Measurements from ENCODE around the gene IL12A.

IL12A gene

DNA sequence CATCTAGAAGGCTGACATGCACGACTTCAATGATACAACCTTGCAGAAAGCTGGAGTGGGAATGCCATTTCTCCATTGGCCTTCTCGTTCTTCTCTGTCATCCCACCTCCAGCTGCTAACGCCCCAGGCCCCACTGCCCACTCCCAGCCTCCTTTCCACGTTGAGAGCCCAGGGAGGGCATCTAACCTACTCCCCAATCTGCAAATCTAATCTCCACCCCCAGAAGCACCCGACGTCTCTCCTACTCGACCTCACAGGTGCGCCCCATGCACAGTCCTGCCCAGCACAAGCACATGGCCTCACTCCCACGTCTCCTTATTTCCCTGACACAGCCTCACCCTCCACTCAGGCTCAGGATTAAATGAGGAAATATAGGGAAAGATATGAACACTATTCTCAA lies 33.4 kb downstream of the IL12A start:
- TF ChIP-seq CTCF (IDR thresholded peaks at IDR 0.05; ENCODE audit: low read depth, low read length): no peak
- TF ChIP-seq MAX (IDR thresholded peaks at IDR 0.05; ENCODE audit: low read depth, low read length): no peak
- DNase-seq (ENCODE audit: low read depth): no peak
- no peak overlapping the region for H3K4me3 ChIP-seq (ENCODE audit: low read depth, low read length)

DNA sequence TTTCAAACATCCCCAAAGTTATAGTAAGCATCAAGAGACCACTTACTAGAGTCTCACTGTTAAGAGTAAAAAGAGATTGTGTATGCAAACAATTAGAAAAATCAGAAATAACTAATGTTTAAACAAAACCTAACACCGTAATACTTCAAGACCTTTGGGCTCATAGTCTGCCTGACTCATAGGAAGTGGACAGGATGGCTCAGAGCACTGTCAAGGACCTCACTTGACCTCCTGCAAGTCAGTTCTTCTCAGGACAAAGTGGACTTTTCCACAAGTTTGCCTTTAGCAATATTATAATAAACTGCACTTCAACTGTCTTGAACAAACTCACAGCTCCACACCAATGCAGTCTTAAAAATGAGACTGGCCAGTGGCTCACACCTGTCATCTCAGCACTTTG lies 34.8 kb downstream of the IL12A start:
- no peak overlapping the region for H3K4me3 ChIP-seq (ENCODE audit: low read depth, low read length)
- no peak for DNase-seq (ENCODE audit: low read depth)

GRCh38 chr3:160027541-160028195 lies 39.0 kb downstream of the IL12A start:
- DNase-seq (ENCODE audit: low read depth): peak; percentile 65
- TF ChIP-seq POLR2A (IDR thresholded peaks at IDR 0.05; ENCODE audit: extremely low read depth, insufficient read length) (no peak), MAX (IDR thresholded peaks at IDR 0.05; ENCODE audit: low read depth, low read length) (no peak), CTCF (IDR thresholded peaks at IDR 0.05; ENCODE audit: low read depth, low read length) (no peak), MYC (IDR thresholded peaks at IDR 0.05; ENCODE audit: low read depth, low read length) (no peak)
- no peak overlapping the region for H3K4me3 ChIP-seq (ENCODE audit: low read depth, low read length)

More for the DNA sequence above, 34.8 kb downstream of the IL12A start:
- TF ChIP-seq CTCF (IDR thresholded peaks at IDR 0.05; ENCODE audit: low read depth, low read length) (no peak), POLR2A (IDR thresholded peaks at IDR 0.05; ENCODE audit: extremely low read depth, insufficient read length) (no peak), MAX (IDR thresholded peaks at IDR 0.05; ENCODE audit: low read depth, low read length) (no peak), MYC (IDR thresholded peaks at IDR 0.05; ENCODE audit: low read depth, low read length) (no peak)

DNA sequence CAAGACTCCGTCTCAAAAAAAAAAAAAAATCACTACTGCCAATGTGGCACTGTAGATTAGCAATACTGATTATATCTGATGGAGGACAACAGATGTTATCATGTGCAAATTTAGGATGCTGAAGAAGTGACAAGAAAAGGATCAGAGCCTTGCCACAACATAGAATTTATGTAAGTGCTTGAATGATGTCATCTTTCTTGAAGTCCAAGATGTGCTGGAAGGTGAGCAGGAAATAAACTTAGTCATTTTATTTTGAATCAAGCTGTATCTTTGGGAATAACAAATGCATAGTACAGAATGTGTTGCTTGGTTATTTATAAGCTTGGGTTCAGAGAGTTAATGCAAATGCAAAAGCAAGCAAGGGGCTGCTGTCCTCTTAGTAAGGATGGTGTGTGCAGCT lies 47.1 kb downstream of the IL12A start:
- TF ChIP-seq CTCF (IDR thresholded peaks at IDR 0.05; ENCODE audit: low read depth, low read length): no peak
- TF ChIP-seq MAX (IDR thresholded peaks at IDR 0.05; ENCODE audit: low read depth, low read length): no peak
- no peak for TF ChIP-seq MYC (IDR thresholded peaks at IDR 0.05; ENCODE audit: low read depth, low read length)
- TF ChIP-seq POLR2A (IDR thresholded peaks at IDR 0.05; ENCODE audit: extremely low read depth, insufficient read length): no peak
- DNase-seq (ENCODE audit: low read depth): no peak
- H3K4me3 ChIP-seq (ENCODE audit: low read depth, low read length): no peak overlapping the region

GRCh38 chr3:160038862-160039562 lies 50.4 kb downstream of the IL12A start:
- TF ChIP-seq POLR2A (IDR thresholded peaks at IDR 0.05; ENCODE audit: extremely low read depth, insufficient read length) (no peak), MAX (IDR thresholded peaks at IDR 0.05; ENCODE audit: low read depth, low read length) (no peak), CTCF (IDR thresholded peaks at IDR 0.05; ENCODE audit: low read depth, low read length) (no peak), MYC (IDR thresholded peaks at IDR 0.05; ENCODE audit: low read depth, low read length) (no peak)
- no peak overlapping the region for H3K4me3 ChIP-seq (ENCODE audit: low read depth, low read length)
- DNase-seq (ENCODE audit: low read depth): peak; percentile 29
